BLaER1 treated with 17β-estradiol and CSF1 and Interleukin-3, amounts not matched to agents 10 nM and 100 nM (cell line): ENCODE measurements around the gene TBCC.
"Not testable (repeated sequence)": the region's sequence is repeated elsewhere in the genome, so short reads cannot be mapped to it uniquely, and the experiment has no call there.

Source experiments
- H3K27ac ChIP-seq, 11 experiments: shearing (Covaris generic); formaldehyde crosslinking; 2 replicates each; pipeline ENCODE4 v1.8.1; 2022
- H3K27me3 ChIP-seq, 11 experiments: shearing (Covaris generic); formaldehyde crosslinking; 2 replicates each; pipeline ENCODE4 v1.8.1; 2022
- H3K36me3 ChIP-seq, 11 experiments: shearing (Covaris generic); formaldehyde crosslinking; 2 replicates each; pipeline ENCODE4 v1.8.1; 2022
- H3K4me1 ChIP-seq, 10 experiments: shearing (Covaris generic); formaldehyde crosslinking; 2 replicates each; pipeline ENCODE4 v1.8.1; 2022
- H3K4me2 ChIP-seq, 11 experiments: shearing (Covaris generic); formaldehyde crosslinking; 2 replicates each; pipeline ENCODE4 v1.8.1; 2022
- H3K4me3 ChIP-seq, 10 experiments: shearing (Covaris generic); formaldehyde crosslinking; 2 replicates each; pipeline ENCODE4 v1.8.1; 2022
- H3K9ac ChIP-seq, 11 experiments: shearing (Covaris generic); formaldehyde crosslinking; 2 replicates each; pipeline ENCODE4 v1.8.1; 2022
- H3K9me3 ChIP-seq, 11 experiments: shearing (Covaris generic); formaldehyde crosslinking; replicated peaks in 1 of 11; 2 replicates each; pipeline ENCODE4 v1.8.1; 2022
- H4K20me1 ChIP-seq, 11 experiments: shearing (Covaris generic); formaldehyde crosslinking; 2 replicates each; pipeline ENCODE4 v1.8.1; 2022
- Cebpa-rat ChIP-seq, 11 experiments: shearing (Covaris generic); IDR thresholded peaks; 2 replicates each; pipeline ENCODE4 v1.8.1; 2022

TBCC gene

DNA sequence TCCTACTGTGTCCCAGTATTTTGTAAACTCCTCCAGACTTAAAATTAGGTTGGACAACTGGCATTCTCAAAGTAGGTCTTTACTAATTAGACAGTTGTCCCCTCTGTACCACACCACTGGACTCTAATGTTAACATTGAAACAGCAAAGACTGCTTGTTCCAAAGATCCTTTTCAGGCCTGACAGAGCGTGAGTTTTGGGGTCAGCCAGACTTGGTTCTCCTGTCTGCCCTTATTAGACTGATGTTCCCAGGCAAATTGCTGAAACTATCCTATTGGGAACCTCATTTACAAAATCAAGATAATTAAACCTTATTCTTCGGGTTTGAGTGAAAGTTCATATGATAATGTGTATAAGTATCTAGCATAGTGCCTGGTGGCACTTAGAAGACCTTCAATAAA lies 32.2 kb upstream of the TBCC start:
- Histone ChIP-seq H3K4me1 (peaks cover 53 to 71% (median 61%) of the 10 kb centered on the region in 10 experiments), H3K27me3 (no peaks in the 10 kb centered on the region), H4K20me1 (no peaks in the 10 kb centered on the region), H3K9ac (peak overlapping the region in 2 of 11 experiments; percentile 11 to 26; a peak in 1 of 22 replicates), H3K9me3 (no peaks in the 10 kb centered on the region), H3K36me3 (no peaks in the 10 kb centered on the region), H3K4me3 (no peak overlapping the region), H3K27ac (peak overlapping the region in 7 of 11 experiments; percentile 19 to 50 (median 28); a peak in 7 of 22 replicates), H3K4me2 (peak overlapping the region in 9 of 11 experiments; percentile 2 to 92 (median 57); a peak in 12 of 22 replicates)
- no peak for TF ChIP-seq Cebpa-rat (IDR thresholded peaks at IDR 0.05)

DNA sequence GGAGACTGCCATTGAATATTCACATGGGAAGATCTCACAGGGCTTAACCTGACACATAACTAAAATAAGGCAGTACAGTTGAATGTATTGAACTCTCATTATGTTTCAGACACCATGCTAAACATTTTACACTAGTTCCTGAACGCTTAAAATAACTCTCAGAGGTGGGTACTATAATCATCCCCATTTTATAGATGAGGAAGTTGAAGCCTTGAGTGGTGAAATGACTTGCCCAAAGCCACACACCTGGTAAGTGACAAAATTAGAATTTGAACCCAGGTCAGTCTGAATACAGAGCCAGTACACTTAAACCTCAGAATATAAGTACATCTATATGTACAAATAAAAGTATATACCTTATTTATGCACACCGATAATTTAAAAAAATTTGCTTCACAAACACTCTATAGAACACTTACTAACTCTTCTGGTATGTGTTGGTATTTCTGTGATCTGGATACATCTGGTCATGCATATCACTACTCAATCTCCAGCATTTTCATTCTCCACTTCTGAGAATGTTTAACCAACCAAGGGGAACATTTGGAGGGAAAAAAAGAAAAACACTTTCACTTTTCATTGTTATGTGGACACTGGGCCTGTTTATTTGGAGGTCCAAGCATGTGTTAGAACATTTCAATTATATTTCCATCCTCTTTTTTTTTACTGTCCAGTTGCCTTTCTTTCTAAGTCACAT lies 31.4 kb upstream of the TBCC start:
- no peaks in the 10 kb centered on the region for H3K9me3 ChIP-seq
- H3K36me3 ChIP-seq, result no peaks in the 10 kb centered on the region
- peaks cover 53 to 74% (median 62%) of the 10 kb centered on the region in 10 experiments for H3K4me1 ChIP-seq
- peak overlapping the region in 10 of 11 experiments; percentile 21 to 86 (median 49); a peak in 17 of 22 replicates for H3K4me2 ChIP-seq
- TF ChIP-seq Cebpa-rat (IDR thresholded peaks at IDR 0.05), result no peak
- no peak overlapping the region for H3K4me3 ChIP-seq
- H4K20me1 ChIP-seq, result no peaks in the 10 kb centered on the region
- H3K27ac ChIP-seq, result peak overlapping the region in 5 of 11 experiments; percentile 2 to 50 (median 34); a peak in 6 of 22 replicates
- H3K27me3 ChIP-seq, result no peaks in the 10 kb centered on the region
- H3K9ac ChIP-seq, result no peak overlapping the region

- Histone ChIP-seq H3K27ac (peak overlapping the region in 7 of 11 experiments; percentile 26 to 65 (median 42); a peak in 13 of 22 replicates), H3K4me2 (peak overlapping the region in 10 of 11 experiments; percentile 13 to 81 (median 60); a peak in 19 of 22 replicates)
These were observed 29.1 kb upstream of the TBCC start for GRCh38 chr6:42774821-42775487.

GRCh38 chr6:42774201-42774600 lies 28.3 kb upstream of the TBCC start:
- Histone ChIP-seq H3K4me3 (no peak overlapping the region), H3K4me1 (peaks cover 48 to 79% (median 62%) of the 10 kb centered on the region in 10 experiments), H3K27me3 (peaks cover 0 to 12% (median 0%) of the 10 kb centered on the region in 11 experiments; a peak in 3 of 22 replicates), H4K20me1 (no peaks in the 10 kb centered on the region), H3K36me3 (no peaks in the 10 kb centered on the region), H3K4me2 (peak overlapping the region in 8 of 11 experiments; percentile 13 to 81 (median 68); a peak in 15 of 22 replicates), H3K27ac (peak overlapping the region in 7 of 11 experiments; percentile 26 to 65 (median 42); a peak in 12 of 22 replicates), H3K9me3 (no peaks in the 10 kb centered on the region), H3K9ac (0 out of 22 replicates have a peak overlapping the region, but pooled peaks of 1 of the 11 experiments have one; percentile 12)
- TF ChIP-seq Cebpa-rat (IDR thresholded peaks at IDR 0.05), result no peak

More at GRCh38 chr6:42774821-42775487, 29.1 kb upstream of the TBCC start:
- not testable (repeated sequence) for H3K36me3 ChIP-seq, H4K20me1 ChIP-seq, H3K9ac ChIP-seq, H3K9me3 ChIP-seq, H3K4me3 ChIP-seq
- peaks cover 53 to 83% (median 69%) of the 10 kb centered on the region in 10 experiments for H3K4me1 ChIP-seq
- H3K27me3 ChIP-seq, result peaks cover 0 to 12% (median 0%) of the 10 kb centered on the region in 11 experiments; a peak in 3 of 22 replicates

GRCh38 chr6:42771741-42772100 lies 25.8 kb upstream of the TBCC start:
- peak overlapping the region; percentile 45 to 91 (median 74) for H3K4me2 ChIP-seq
- H3K4me3 ChIP-seq, result no peak overlapping the region
- no peaks in the 10 kb centered on the region for H4K20me1 ChIP-seq
- H3K4me1 ChIP-seq, result peaks cover 26 to 57% (median 37%) of the 10 kb centered on the region in 10 experiments
- H3K9me3 ChIP-seq, result no peaks in the 10 kb centered on the region
- H3K27ac ChIP-seq, result peak overlapping the region in 2 of 11 experiments; percentile 22 to 24; a peak in 1 of 22 replicates
- no peak for TF ChIP-seq Cebpa-rat (IDR thresholded peaks at IDR 0.05)
- peak overlapping the region in 4 of 11 experiments; percentile 31 to 52 (median 40); a peak in 4 of 22 replicates for H3K9ac ChIP-seq
- H3K36me3 ChIP-seq, result no peaks in the 10 kb centered on the region
- H3K27me3 ChIP-seq, result peaks cover 0 to 12% (median 0%) of the 10 kb centered on the region in 11 experiments; a peak in 3 of 22 replicates

- TF ChIP-seq Cebpa-rat (IDR thresholded peaks at IDR 0.05), result no peak
- H3K27me3 ChIP-seq, result peaks cover 0 to 12% (median 0%) of the 10 kb centered on the region in 11 experiments; a peak in 3 of 22 replicates
- no peak overlapping the region for H3K27ac ChIP-seq
- no peak overlapping the region for H3K9ac ChIP-seq
- no peak overlapping the region for H3K4me3 ChIP-seq
- peaks cover 0 to 6% (median 0%) of the 10 kb centered on the region in 11 experiments; a peak in 2 of 22 replicates for H3K36me3 ChIP-seq
- peaks cover 19 to 41% (median 29%) of the 10 kb centered on the region in 10 experiments for H3K4me1 ChIP-seq
- no peaks in the 10 kb centered on the region for H4K20me1 ChIP-seq
- H3K9me3 ChIP-seq, result no peaks in the 10 kb centered on the region
- H3K4me2 ChIP-seq, result peak overlapping the region in 1 of 11 experiments; percentile 95; a peak in 2 of 22 replicates
These were observed 23.9 kb upstream of the TBCC start for GRCh38 chr6:42769836-42770235.

GRCh38 chr6:42769051-42769450 lies 23.1 kb upstream of the TBCC start:
- Histone ChIP-seq H4K20me1 (no peaks in the 10 kb centered on the region), H3K9ac (no peak overlapping the region), H3K27ac (no peak overlapping the region), H3K36me3 (peaks cover 0 to 6% (median 0%) of the 10 kb centered on the region in 11 experiments; a peak in 2 of 22 replicates), H3K4me3 (no peak overlapping the region), H3K4me1 (peaks cover 11 to 33% (median 23%) of the 10 kb centered on the region in 10 experiments), H3K27me3 (peaks cover 0 to 12% (median 0%) of the 10 kb centered on the region in 11 experiments; a peak in 3 of 22 replicates), H3K4me2 (no peak overlapping the region), H3K9me3 (no peaks in the 10 kb centered on the region)
- no peak for TF ChIP-seq Cebpa-rat (IDR thresholded peaks at IDR 0.05)

DNA sequence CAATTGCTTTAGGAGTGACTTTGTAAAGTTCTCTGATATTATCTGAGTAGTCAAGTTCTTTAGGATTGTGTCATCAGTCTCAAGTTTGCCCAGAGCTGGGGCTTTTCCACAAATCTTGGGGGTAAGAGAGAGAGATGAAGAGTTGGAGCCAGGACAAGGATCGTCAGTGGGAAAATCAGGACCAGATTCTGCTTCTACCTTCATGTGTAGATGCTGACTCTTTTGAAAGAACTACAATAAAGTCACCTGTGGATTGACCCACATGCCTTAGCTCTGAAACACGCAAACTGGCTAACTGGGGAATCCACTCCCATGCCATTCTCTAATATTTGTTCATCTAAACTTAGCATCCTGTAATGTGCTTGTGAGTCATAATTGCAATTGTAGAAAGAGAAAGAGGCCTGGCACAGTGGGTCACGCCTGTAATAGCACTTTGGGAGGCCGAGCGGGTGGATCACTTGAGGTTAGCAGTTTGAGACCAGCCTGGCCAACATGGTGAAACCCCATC lies 20.3 kb upstream of the TBCC start:
- no peak for TF ChIP-seq Cebpa-rat (IDR thresholded peaks at IDR 0.05)
- Histone ChIP-seq H3K36me3 (peaks cover 0 to 6% (median 0%) of the 10 kb centered on the region in 11 experiments; a peak in 2 of 22 replicates), H3K4me1 (peaks cover 8 to 14% (median 12%) of the 10 kb centered on the region in 10 experiments), H3K9ac (no peak overlapping the region), H3K4me3 (no peak overlapping the region), H3K4me2 (no peak overlapping the region), H3K27me3 (peaks cover 0 to 7% (median 0%) of the 10 kb centered on the region in 11 experiments; a peak in 3 of 22 replicates), H3K9me3 (no peaks in the 10 kb centered on the region), H3K27ac (no peak overlapping the region), H4K20me1 (no peaks in the 10 kb centered on the region)
